ENCODE measurements around the gene GFOD2. TPM values are rescaled to one million over a fixed set of nuclear protein-coding genes. Genes with fewer than 3 reads are reported as not detected.

Gene GFOD2
- total and polyA plus RNA-seq, 2 of the 8 experiments (the other 6 are each of a cell fraction or from before 2014, with no cell fraction given) = 21.4 to 33.2 TPM

GRCh38 chr16:67707790-67708189 lies 11.3 kb downstream of the GFOD2 start:
- Histone ChIP-seq H3K14ac (ENCODE audit: insufficient read length) (no peak overlapping the region), H2BK120ac (replicated peaks; ENCODE audit: low read depth, low read length) (no peak overlapping the region), H3K4ac (replicated peaks; ENCODE audit: insufficient read length, low read depth, low read length) (no peak overlapping the region), H2BK5ac (ENCODE audit: low read depth, low read length) (no peak overlapping the region), H3K23ac (ENCODE audit: insufficient read length) (no peak overlapping the region), H4K91ac (replicated peaks; ENCODE audit: insufficient read length, low read length) (no peak overlapping the region), H3K4me2 (ENCODE audit: insufficient read depth in 1 of 2, low read depth in 2 of 2, low read length in 2 of 2) (no peak overlapping the region), H2BK20ac (ENCODE audit: low read length) (no peak overlapping the region), H3K9me3 (ENCODE audit: insufficient read depth in 2 of 2, low read depth in 1 of 2, low read length in 1 of 2) (no peaks in the 10 kb centered on the region), H3K27me3 (replicated peaks in 1 of 4; ENCODE audit: control insufficient read depth in 3 of 4, extremely low read depth in 1 of 4, insufficient read depth in 3 of 4, low read length in 3 of 4) (no peaks in the 10 kb centered on the region), H2BK15ac (ENCODE audit: low read length) (no peak overlapping the region), H3K36me3 (ENCODE audit: control insufficient read depth in 2 of 4, insufficient read depth in 4 of 4, low read length in 3 of 4) (no peaks in the 10 kb centered on the region; a peak in 1 of 8 replicates), H3K79me1 (ENCODE audit: low read depth, low read length) (peaks cover 7% of the 10 kb centered on the region), H4K20me1 (replicated peaks in 1 of 2; ENCODE audit: control insufficient read depth in 1 of 2, insufficient read depth in 2 of 2, low read length in 2 of 2) (peaks cover 0 to 2% of the 10 kb centered on the region in 2 experiments), H3K18ac (ENCODE audit: extremely low read depth, low read length) (no peak overlapping the region), H3K23me2 (ENCODE audit: low read depth, low read length) (no peaks in the 10 kb centered on the region), H3K79me2 (ENCODE audit: control insufficient read depth in 1 of 2, insufficient read depth in 2 of 2, low read length in 2 of 2) (peaks cover 0 to 56% of the 10 kb centered on the region in 2 experiments; a peak in 2 of 4 replicates), H3K27ac (ENCODE audit: low read depth, low read length) (no peak overlapping the region), H2AFZ (ENCODE audit: low read length) (no peak overlapping the region), H2AK5ac (ENCODE audit: low read depth, low read length) (no peak overlapping the region), H4K8ac (ENCODE audit: extremely low read depth, insufficient read depth, low read length) (no peak overlapping the region), H4K5ac (ENCODE audit: insufficient read length, low read depth, low read length) (no peak overlapping the region), H3K56ac (replicated peaks; ENCODE audit: insufficient read length, low read depth, low read length) (no peak overlapping the region), H2BK12ac (ENCODE audit: low read depth, low read length) (no peak overlapping the region), H3K4me1 (replicated peaks in 1 of 4; ENCODE audit: control insufficient read depth in 3 of 4, insufficient read depth in 4 of 4, low read length in 3 of 4) (peaks cover 0 to 7% (median 3%) of the 10 kb centered on the region in 4 experiments; a peak in 2 of 7 replicates), H3K9ac (replicated peaks in 1 of 4; ENCODE audit: extremely low read depth in 1 of 4, low read depth in 3 of 4, low read length in 3 of 4) (no peak overlapping the region), H3K4me3 (ENCODE audit: extremely low read depth in 1 of 4, insufficient read depth in 2 of 4, low read depth in 3 of 4, low read length in 4 of 4) (no peak overlapping the region)
- FAIRE-seq = no peak
- 98% methylated on average over 5 of the region's 5 CpGs; no CpG with 5 or more reads in 1 of the 2 experiments for WGBS, 2 experiments (ENCODE audit: extremely low coverage in 1 of 2, insufficient coverage in 1 of 2, insufficient read length in 1 of 2, insufficient replicate concordance in 2 of 2, low coverage in 1 of 2, low lambda C conversion rate in 2 of 2, missing lambda C conversion rate in 1 of 2)
- TF ChIP-seq CREB1 (IDR thresholded peaks at IDR 0.05) (no peak), FOSL1 (IDR thresholded peaks at IDR 0.05; ENCODE audit: insufficient read depth, low read depth, low read length) (no peak), EP300 (IDR thresholded peaks at IDR 0.05; ENCODE audit: borderline replicate concordance in 1 of 2, low read depth in 2 of 2, low read length in 2 of 2) (no peak), ZNF274 (IDR thresholded peaks at IDR 0.05; ENCODE audit: borderline replicate concordance, extremely low read depth, low read length) (no peak), MAX (IDR thresholded peaks at IDR 0.05) (no peak), POLR2AphosphoS5 (IDR thresholded peaks at IDR 0.05; ENCODE audit: low read depth, low read length) (no peak), USF2 (IDR thresholded peaks at IDR 0.05; ENCODE audit: low read length) (no peak), SIRT6 (IDR thresholded peaks at IDR 0.05; ENCODE audit: low read length) (no peak), GABPA (IDR thresholded peaks at IDR 0.05; ENCODE audit: borderline replicate concordance, insufficient read depth, low read length) (no peak), CTBP2 (IDR thresholded peaks at IDR 0.05; ENCODE audit: borderline replicate concordance, insufficient read depth, insufficient read length, low read length) (no peak)
- DNase-seq (ENCODE audit: low read depth in 1 of 2, low spot score in 2 of 2) = no peak
- CTCF ChIA-PET (ENCODE audit: partially characterized antibody) = interaction anchor here (0.5 to 1.1 kb wide), 4 partner anchors 31 to 202 kb away, joined by 3 read pairs; no protein-coding TSS in a partner anchor
- POLR2A ChIA-PET (ENCODE audit: partially characterized antibody) = interaction anchor here (3.3 kb wide), 1 partner anchor 11 kb away, joined by 16 read pairs; the partner anchor contains the start of gene GFOD2

Data from H1 (cell line).